Superior temporal gyrus (tissue), 1 donor: ENCODE data around the gene ZNF74.

ENCODE experiments used
- DNase-seq: peaks from one replicate; pipeline ENCODE4 v3.0.0-alpha.2; 2016; ENCODE audit errors: extremely low spot score

The ZNF74 gene

GRCh38 chr22:20432244-20432686 lies 38.3 kb downstream of the ZNF74 start:
- DNase-seq: no peak

- no peak for DNase-seq
Measured at GRCh38 chr22:20433191-20433590, 39.2 kb downstream of the ZNF74 start.

GRCh38 chr22:20433686-20434241 lies 39.8 kb downstream of the ZNF74 start:
- no peak for DNase-seq

GRCh38 chr22:20434264-20434751 lies 40.4 kb downstream of the ZNF74 start:
- DNase-seq: no peak

- DNase-seq: no peak
Measured at GRCh38 chr22:20434773-20435172, 40.8 kb downstream of the ZNF74 start.

GRCh38 chr22:20435436-20436306 lies 41.7 kb downstream of the ZNF74 start:
- no peak for DNase-seq

- DNase-seq: no peak
Measured at GRCh38 chr22:20436307-20436767, 42.4 kb downstream of the ZNF74 start.

GRCh38 chr22:20436768-20437612 lies 43.0 kb downstream of the ZNF74 start:
- no peak for DNase-seq

GRCh38 chr22:20437613-20438426 lies 43.9 kb downstream of the ZNF74 start, which contains the start of gene SCARF2:
SCARF2 (minus strand) TSS chr22:20437825; CDS start chr22:20437754, 71 bp downstream.
- no peak for DNase-seq

GRCh38 chr22:20438427-20438677 lies 44.4 kb downstream of the ZNF74 start:
- no peak for DNase-seq

- DNase-seq: no peak
Measured at GRCh38 chr22:20438678-20439492, 44.9 kb downstream of the ZNF74 start.

GRCh38 chr22:20439556-20439927 lies 45.6 kb downstream of the ZNF74 start:
- DNase-seq: no peak

- no peak for DNase-seq
Measured at GRCh38 chr22:20439928-20440575, 46.1 kb downstream of the ZNF74 start.

- DNase-seq: no peak
Measured at GRCh38 chr22:20440637-20441591, 47.0 kb downstream of the ZNF74 start.

GRCh38 chr22:20441631-20442484 lies 47.9 kb downstream of the ZNF74 start:
- DNase-seq: no peak

GRCh38 chr22:20442485-20443284 lies 48.7 kb downstream of the ZNF74 start:
- no peak for DNase-seq

- no peak for DNase-seq
Measured at GRCh38 chr22:20444325-20444724, 50.4 kb downstream of the ZNF74 start.
